ENCODE results near the gene SNF8.

GRCh38 chr17:48944515-48945260 is at the start of gene SNF8:
- TF ChIP-seq POLR2A (IDR thresholded peaks at IDR 0.05; ENCODE audit: low read depth, low read length), result no peak; the same call in none of the 2 replicates
- peak; percentile 80 for TF ChIP-seq POLR2AphosphoS5 (IDR thresholded peaks at IDR 0.05; ENCODE audit: low read depth, low read length)
- peak; percentile 80 for TF ChIP-seq TAF1 (IDR thresholded peaks at IDR 0.05; ENCODE audit: borderline replicate concordance, low read depth, low read length)

All from GM12892 (cell line).